Fibroblast of skin of left biceps (primary cell): Measurements from ENCODE around the gene TECTA.
"Not testable (repeated sequence)": the region's sequence is repeated elsewhere in the genome, so short reads cannot be mapped to it uniquely, and the experiment has no call there.

Source experiments
- DNase-seq, 2 experiments: peaks; one replicate each; pipeline ENCODE4 v3.0.0-alpha.2; 2013; ENCODE audit warnings: low read depth in 2 of 2

Gene TECTA

DNA sequence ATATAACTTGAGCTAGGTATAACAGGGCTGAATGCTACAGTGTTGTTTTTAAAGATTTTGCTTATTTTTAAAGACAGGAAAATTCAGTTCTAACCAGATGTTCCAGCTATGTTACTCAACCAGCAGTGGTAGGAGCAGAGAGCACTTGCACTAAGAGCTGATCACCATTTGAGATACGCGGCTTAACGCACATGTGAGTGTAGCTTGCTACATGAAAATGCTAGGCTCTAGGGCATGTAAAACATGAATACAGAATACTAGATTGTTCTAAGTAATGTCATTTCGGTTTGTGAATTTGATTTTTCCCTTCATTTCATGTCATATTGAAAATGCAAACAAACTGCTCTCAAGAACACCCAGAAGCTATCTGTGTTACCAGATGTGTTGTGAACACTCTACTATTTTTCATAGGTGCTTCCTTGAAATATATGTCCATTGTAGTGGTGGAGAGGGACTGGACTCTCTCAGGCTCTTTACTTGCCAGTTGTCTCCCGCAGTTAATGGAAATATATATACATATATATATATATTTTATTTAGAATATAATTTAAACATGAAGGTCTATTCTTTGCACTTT lies 10.8 kb upstream of the TECTA start:
- no peak for DNase-seq

DNA sequence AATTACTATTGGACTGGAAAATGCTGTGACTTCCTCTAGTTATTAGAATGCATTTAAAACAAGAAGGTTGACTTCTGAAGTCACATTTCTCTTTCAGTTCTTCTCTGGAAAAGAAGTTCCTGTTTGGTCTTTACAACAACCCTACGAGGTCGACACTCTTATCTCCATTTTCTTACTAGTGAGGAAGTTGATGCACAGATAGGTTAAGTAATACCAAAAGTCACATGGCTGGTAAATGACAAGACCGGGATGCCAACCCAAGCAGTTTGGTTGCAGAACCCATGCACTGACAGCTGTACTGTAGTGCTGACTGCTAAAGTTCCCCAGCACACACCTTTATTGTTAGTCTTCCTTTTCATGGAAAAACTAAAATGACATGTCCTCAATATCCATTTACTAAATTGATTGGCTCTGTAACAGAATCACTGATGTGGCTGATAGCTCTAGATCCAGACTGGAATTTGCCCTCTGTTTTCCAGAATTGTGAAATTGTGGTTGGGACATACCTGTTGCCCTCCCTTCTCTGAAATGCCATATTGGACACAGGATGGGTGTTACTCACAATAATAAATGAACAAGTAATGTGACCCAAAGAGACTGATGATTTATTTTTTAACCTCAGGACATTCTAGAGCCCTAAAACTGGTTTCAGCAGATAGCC lies 9.4 kb upstream of the TECTA start:
- DNase-seq, result no peak

DNA sequence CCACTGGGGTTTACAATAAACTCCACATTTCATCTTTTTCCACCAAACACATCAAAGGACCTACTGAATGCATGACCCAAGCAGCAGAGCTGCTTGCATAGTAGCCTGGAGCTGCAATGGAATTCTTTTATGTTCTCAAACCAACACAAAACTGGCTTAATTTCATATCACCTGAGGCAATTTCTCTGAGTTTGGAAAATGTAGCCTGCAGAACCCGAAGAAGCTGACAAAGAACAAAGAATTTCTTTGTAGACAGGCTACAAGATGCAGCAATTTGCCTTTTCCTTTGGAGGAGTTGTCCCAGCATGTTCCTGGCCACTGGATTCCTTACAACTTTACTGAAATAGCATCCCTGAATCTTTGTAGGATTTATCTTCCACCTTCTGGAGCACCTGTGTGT lies 5.5 kb upstream of the TECTA start:
- DNase-seq, result no peak

DNA sequence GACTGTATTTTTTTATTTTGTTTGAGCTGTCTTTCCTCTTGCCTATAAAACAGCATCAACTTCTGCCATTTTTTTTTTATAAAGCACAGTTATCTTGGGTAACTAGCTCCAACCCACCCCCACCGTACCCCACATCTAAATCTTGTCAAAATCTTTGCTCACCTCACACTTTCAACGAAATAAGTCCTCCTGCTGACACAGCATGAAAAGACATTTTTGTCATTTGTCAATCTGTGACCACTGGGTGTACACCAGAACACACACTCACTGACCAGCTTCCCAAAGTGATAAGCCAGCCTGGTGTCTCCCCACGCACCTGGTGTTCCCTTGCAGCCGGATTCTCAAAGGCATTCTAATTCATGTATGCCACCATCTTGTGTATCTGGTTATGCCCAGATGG lies 1.7 kb upstream of the TECTA start:
- no peak for DNase-seq

DNA sequence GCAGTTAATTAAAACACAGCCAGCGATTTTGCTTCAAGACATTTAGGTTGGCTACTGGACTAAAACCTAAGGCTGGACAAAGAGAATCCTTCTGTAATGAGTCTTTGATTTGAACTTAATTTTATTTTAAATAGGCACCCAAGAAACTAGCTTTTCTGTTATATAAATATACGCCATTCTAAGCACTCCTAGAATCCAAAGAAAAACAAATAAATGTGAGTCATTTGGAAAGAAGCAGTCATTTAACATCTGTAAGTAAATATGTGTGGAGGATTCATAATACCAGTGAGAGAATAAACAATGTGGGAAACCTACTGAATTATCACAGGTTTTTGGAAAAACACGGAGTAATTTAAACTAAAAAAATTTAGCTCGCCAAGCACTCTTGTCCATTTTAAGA lies 1.2 kb upstream of the TECTA start:
- DNase-seq, result no peak

DNA sequence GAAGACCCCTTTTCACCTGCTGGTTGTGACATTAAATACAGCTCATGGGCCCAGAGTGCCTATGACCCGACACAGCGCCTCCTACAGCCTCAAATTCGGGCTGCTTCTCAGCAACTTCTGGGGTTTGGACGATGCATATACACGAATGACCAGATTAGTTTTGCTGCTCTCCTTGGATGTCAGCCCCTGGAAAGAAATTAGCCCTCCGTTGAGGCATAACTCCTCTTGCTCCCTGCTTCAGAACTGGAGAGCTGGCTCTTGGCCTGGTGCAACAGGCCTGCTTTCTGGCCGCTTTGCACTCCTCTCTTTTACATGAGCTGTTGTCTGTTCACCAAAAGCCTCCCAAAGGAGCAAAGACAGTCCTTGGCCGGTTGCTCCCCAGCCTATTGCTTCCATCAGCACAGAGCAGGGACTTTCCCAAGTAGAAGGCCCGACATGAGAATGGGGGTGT lies 3.3 kb downstream of the TECTA start:
- no peak for DNase-seq

DNA sequence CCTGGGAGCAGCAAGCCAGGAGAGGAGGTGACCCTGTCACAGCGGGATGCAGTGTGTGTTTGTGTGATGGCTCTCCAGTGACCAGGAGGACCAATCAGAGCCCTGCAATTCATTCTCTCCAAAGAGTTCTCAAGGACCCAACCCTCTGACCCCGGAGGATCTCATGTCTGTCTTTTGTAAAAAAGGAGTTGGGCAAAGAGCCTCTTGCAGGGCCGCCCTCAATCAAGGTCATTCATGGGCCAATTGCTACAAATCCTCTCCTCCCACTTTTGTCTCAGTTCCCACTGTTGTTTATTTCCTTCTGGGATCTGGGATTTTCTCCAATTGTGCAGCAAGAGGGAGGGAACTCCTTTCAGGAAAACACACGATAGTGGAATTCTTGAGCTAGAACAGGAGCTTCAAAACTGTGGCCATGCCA lies 4.0 kb downstream of the TECTA start:
- DNase-seq, result no peak

DNA sequence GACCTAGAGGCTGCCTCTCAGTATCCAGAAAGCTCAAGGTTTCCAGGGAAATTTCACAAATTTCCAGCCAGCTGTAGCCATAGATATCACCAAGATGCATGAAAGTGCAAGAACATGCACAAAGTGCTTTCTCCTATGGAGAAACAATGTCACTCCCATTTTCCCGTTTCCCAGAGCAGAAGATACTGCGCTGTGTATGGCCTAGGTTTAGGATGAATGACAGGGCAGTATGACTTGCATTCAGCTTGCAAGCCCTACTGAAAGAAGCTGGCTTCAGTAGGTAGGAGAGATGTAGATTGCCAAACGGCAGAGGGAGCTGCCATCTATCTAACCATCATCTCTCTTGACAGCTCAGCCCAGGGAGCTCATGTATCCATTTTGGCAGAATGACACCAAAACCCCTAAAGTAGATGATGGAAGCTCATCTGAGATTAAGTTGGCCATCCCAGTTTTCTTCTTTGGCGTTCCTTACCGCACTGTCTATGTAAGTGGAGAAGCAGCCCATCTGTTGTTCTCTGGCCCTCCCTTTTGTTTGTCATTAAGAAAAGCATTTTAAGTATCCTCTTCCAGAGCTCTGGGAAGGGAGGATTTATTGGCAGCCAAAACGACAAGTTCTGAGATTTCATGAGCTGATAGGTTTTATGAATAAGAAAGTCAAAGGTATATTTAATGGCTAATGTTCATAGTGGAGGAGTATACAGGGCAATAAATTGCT lies 4.6 kb downstream of the TECTA start:
- no peak for DNase-seq

DNA sequence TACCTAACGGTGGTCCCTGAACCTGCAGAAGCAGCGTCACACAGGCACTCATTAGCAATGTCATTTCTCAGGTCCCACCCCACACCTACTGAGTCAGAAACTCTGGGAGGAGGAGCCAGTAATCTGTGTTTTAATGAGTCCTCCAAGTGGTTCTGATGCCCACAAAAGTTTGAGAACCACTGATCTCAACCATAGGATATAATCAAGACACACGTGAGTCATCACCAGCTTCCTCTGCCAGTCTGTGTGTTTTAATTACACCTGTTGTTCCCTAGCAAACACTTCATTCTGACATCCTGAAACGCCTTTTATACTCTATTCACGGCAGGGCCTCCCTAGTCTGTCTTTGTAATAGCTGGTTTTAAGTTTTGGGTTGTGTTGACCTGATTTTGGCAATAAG lies 5.8 kb downstream of the TECTA start:
- no peak for DNase-seq

DNA sequence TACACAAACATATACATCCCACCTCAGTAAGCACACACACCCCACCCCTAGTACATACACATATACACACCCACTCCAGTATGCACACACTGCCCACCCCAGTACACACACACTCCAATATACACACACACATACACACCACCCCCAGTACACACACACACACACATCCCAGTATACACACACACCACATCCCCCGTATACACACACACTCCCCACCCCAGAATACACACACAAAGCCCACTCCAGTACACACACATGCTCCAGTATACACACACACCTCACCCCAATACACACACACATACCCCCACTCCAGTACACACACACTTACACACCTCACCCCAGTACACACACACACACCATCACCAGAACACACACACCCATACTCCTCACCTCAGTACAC lies 7.4 kb downstream of the TECTA start:
- no peak for DNase-seq

DNA sequence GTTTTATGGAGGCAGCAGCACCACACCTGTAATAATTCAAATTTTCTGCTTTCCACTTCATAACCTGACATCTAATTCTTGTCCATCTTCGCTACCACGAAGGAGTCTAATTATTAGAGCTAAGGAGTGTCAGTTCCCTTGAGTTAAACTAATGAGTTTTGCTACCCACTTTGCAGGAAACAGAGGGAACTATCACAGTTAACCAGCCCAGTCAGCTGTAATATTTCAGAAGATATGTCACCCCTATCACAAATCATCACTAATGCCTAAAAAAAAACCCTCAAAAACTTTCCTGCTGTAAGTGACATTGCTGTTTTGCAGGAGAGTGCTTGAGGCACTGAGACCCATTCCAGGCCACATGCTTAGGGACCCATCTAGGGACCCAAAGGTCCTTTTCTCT lies 8.4 kb downstream of the TECTA start:
- no peak for DNase-seq

DNA sequence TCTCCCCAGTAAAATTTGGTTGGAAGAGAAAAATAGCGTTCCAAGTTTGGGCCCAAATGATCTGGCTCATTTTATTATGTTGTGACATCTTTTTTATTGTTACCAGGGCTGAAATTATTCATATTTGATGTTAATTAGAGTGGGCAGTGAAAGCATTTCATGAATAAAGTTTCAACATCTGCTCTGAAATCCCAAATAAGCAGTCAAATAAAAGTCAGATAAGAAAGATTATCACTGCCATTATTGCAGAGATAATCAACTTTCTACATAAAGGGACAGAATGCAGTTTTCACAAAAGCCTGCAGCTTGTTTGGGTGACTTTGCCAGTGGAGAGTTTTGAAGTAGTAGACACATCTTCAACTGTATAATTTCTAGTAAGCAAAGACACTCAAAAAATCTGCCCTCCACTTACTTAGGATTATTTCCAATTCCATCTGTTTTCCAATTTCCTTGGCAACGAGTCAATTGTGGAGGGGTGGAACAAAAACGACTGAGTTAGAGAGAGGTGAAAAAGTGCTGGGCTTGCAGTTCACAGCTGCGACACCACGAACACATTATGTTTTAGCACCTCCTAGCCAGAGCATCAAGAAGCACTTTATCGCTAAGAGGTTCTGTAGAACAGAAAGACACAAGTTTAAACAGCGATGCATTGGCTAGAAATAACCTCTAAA lies 9.0 kb downstream of the TECTA start:
- DNase-seq, result no peak

DNA sequence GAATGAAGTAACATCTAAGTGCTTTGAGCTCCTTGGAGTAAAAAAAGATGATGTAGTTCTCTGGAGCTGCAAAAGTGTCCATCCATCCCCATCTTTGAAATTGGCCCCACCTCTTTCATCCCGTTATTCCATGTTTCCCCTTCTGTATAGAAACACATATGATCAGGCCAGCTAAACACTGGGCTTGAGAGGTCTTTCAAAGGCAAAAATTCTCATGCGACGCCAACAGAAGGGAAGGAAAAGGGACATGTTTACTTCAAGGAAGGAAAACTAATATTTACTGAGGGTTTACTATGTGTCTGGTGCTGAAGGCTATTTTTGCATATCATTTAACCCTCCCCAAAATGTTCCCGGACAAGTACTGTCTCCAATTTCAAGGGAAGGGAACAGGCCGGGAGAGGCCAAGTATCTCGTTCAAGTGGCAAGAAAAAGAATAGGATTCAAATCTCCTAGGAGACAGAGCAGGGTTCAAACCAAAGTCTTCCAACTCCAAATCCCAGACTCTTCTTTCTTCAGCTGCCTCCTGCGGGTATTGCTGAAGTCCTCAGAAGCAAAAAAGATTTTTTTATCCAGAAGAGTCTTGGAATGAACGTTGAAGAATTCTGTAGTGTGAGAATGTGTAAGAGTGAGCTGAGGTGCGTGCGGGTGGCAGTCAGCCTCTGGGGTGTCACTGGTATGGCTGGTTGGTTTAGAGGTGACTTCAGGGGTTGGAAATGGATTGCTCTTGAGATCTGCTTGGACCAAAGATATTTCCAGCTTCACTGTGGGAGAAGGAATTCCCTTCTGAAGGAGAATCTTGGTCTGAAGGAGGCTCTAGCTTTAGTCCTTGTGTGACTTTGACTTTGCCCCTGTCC lies 10.1 kb downstream of the TECTA start:
- no peak for DNase-seq

DNA sequence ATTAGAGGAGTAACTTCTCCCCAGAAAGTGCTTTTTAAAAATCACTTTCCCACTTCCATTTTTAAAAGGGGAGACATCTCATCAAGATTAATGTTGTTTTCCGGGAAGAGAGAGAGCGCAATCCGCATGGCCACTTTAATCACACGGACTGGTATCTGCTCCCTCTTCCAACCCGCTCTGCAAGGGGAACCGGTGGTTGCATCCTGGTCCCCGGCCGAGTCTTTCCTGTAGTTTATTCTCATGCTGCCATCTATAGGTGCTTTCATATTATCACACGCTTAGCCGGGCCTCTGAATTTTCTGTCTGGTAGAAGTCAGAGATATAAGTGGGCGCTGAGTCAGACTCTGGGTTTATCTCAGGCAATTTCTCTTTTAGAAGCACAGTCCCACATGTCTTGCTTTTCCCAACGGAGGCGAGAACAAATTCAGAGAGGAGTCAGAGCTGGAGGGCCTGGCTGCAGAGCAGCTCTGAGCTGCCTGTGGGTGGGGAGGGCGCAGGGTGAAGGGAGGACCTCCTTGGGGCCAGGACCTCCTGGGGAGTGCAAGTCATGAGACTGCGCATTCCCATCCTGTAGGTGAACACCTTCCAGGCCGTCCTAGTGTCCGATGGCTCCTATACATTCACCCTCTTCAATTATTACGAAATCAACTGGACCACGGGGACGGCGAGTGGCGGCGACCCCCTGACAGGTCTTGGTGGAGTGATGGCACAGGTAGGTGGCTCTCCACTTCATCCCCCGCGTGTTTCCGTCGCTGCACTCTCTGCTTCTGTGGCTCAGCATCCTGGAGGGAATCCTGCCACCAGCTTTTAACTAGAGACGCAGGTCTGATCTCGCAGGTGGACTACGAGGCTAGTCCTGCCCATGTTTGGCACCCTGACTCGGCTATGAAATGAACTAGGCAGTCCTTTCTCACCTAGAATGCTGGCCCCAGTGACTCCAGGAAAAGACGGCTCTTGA lies 11.7 kb downstream of the TECTA start:
- peak; percentile 25 to 28 for DNase-seq

DNA sequence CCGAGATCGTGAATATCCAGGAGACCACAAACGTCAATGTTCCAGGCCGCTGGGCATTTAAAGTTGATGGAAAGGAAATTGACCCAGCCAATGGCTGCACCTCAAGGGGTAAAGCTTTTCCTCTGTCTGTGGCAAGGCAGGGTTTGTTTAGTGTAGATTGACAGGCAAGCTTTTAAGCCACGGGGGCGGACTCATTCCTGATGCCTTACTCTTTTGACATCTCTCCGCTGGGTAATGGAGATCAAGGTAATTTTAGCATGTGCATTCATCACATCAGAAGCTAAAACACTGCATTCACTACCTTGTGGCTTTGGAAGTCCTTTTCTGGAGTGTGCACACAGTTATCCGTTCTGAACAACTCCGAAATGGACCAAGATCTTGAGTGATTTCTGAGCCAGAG lies 12.6 kb downstream of the TECTA start:
- DNase-seq, result no peak

DNA sequence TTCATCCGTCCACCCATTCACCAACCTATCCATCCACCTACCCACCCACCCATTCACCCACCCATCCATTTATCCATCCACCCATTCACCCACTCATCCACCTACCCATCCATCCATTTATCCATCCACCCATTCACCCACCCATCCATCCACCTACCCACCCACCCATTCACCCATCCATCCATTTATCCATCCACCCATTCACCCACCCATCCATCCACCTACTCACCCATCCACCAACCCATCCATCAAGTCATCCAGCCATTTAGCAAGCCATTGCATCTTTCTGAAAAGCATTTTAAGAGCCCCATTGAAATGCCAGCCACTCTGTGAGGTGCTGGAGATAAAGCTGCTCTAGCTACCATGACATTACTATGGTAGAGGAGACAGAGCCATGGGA lies 14.0 kb downstream of the TECTA start:
- DNase-seq, result not testable (repeated sequence)

DNA sequence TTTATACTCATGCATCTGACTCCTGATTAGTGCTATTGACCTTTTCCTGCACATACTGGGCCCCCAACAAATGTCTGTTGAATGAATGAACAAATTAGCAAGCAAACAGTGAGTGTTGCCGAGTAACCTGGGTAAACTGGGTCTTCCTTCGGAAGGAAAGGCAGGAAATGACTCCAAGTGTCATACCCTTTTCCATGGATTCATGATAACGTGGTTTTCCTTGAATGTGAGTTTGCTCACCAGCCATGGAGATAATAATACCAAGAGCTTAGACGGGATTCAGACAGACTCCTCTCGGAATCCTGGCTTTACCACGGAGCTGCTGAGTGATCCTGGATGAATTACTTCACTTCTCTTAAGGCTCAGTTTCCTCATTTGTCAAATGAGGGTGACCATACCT lies 16.7 kb downstream of the TECTA start:
- DNase-seq, result no peak

DNA sequence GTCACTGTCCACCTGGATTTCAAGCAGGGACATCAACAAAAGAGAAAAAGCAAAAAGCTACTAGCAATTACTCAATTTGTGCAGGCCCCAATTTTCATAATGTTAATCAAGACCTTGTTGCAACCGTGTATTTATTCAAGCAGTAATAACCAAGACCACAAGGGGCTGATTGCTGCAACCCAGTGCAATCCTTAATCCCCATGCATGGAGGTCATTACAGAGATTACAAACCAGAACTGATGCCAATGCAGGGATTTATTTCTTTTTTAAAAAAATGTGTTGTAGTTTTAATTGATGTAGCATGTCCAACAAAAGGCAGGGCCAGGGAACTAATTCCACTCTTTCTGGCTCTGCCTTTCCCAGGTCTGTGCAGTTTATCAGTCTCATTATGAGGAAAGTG lies 18.4 kb downstream of the TECTA start:
- no peak for DNase-seq

DNA sequence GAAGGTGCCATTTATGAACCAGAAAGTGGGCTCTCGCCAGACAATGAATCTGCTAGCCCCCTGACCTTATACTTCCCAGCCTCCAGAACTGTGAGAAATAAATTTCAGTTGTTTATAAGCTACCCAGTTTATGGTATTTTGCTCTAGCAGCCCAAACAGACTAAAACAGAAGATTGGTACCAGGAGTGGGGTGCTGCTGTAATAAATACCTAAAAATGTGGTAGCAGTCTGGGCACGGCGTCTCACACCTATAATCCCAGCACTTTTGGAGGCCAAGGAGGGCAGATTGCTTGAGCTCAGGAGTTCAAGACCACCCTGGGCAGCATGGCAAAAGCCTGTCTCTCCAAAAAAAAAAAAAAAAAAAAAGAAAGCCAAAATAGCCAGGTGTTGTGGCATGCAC lies 21.3 kb downstream of the TECTA start:
- DNase-seq, result no peak

DNA sequence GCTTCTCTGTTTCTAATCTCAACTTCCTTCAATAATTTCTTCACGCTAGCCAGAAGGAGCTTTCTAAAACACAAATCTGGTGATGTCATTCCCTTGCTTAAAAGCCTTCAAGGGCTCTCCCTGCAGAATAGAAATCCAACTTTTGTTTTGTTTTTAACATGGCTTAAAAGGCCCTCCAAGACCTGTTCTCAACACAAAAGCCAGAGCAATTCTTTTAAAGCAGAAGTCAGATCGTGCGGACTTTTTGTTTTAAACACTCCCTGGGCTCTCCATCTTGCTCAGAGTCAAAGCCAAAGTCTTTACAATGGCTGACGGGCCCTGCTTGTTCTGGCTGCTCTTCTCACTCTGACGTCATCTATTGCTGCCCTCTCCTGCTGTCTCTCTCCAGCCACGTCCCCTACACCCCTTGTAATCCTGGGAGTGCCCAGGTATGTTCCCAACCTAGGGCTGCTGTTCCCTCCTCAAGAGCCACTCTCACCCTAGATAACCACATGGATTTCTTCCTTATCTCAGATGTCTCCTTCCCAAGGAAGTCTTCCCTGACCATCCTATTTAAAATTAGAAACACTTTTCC lies 22.5 kb downstream of the TECTA start:
- no peak for DNase-seq
